HUES48 (cell line): ENCODE measurements around the gene GPBP1L1.
"Not testable (repeated sequence)": the region's sequence is repeated elsewhere in the genome, so short reads cannot be mapped to it uniquely, and the experiment has no call there.

Source experiments
- H3K27ac ChIP-seq: one replicate; pipeline ENCODE4 v1.7.0; 2013; ENCODE audit warnings: low read depth, low read length, inconsistent platforms
- H3K27me3 ChIP-seq: 2 replicates; pipeline ENCODE4 v1.6.1; 2013; ENCODE audit warnings: mild to moderate bottlenecking, low read length; ENCODE audit not compliant: control insufficient read depth, insufficient read depth
- H3K36me3 ChIP-seq: 2 replicates; pipeline ENCODE4 v1.6.1; 2013; ENCODE audit warnings: low read length; ENCODE audit not compliant: control insufficient read depth, insufficient read depth
- H3K4me1 ChIP-seq: 2 replicates; pipeline ENCODE4 v1.6.1; 2013; ENCODE audit warnings: mild to moderate bottlenecking, low read length; ENCODE audit not compliant: control insufficient read depth, insufficient read depth
- H3K4me3 ChIP-seq: 2 replicates; pipeline ENCODE4 v1.5.1; 2013; ENCODE audit warnings: mild to moderate bottlenecking, low read depth, low read length
- H3K9ac ChIP-seq: 2 replicates; pipeline ENCODE4 v1.6.1; 2013; ENCODE audit warnings: mild to moderate bottlenecking, low read depth, low read length, moderate library complexity
- H3K9me3 ChIP-seq: 2 replicates; pipeline ENCODE4 v1.6.1; 2013; ENCODE audit warnings: low read length; ENCODE audit not compliant: control insufficient read depth, insufficient read depth

The GPBP1L1 gene

DNA sequence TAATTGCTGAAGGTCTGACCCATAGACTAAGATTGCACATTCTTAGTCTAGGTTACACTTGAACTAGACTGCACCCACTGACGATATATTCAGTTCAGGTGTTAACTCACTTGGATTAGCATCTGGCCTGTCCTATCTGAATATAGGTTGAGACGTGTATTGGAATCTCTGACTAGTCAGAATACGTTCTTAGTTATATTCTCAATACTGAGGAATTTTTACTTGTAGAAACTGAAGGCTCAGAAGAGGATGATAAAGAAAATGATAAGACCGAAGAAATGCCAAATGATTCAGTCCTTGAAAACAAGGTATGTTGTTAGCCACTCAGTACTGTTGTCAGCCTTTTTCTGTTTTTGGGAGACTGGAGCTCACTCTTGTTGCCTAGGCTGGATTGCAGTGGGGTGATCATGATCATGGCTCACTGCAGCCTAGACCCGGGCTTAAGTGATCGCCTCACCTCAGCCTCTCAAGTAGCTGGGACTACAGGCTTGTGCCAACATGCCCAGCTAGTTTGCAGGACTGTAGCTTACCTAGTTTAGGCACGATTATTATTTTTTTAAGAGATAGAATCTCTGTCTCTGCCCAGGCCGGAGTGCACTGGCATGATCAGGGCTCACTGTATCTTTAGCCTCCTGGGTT, 73.3 kb downstream of the GPBP1L1 start:
- no peak overlapping the region for H3K27ac ChIP-seq
- no peak overlapping the region for H3K4me3 ChIP-seq
- no peaks in the 10 kb centered on the region for H3K4me1 ChIP-seq
- no peak overlapping the region for H3K9ac ChIP-seq
- H3K27me3 ChIP-seq = no peaks in the 10 kb centered on the region
- H3K9me3 ChIP-seq = no peaks in the 10 kb centered on the region
- H3K36me3 ChIP-seq = peaks cover 96% of the 10 kb centered on the region

DNA sequence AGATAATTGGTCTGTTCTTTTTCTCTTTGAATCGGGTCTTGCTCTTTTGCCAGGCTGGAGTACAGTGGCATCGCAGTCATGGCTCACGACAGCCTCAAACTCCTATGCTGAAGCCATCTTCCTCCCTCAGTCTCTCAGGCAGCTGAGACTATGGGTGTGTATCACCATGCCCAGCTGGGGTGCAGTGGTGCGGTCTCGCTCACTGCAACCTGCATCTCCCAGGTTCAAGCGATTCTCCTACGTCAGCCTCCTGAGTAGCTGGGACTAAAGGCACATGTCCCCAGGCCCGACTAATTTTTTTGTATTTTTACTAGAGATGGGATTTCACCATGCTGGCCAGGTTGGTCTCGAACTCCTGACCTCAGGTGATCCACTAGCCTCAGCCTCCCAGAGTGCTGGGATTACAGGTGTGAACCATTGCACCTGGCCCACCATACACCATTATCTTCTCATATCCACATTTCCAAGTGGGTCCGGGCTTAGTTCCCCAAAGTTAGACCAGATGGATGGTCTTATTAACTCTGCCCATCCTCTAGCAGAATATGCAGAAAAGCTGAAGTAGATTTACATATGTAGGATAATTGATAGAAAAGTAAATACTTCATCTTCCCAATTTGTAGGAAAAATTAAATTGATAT, 75.6 kb downstream of the GPBP1L1 start:
- no peak overlapping the region for H3K4me3 ChIP-seq
- H3K9me3 ChIP-seq = no peaks in the 10 kb centered on the region
- no peaks in the 10 kb centered on the region for H3K4me1 ChIP-seq
- no peak overlapping the region for H3K27ac ChIP-seq
- H3K27me3 ChIP-seq = no peaks in the 10 kb centered on the region
- H3K36me3 ChIP-seq = peaks cover 96% of the 10 kb centered on the region
- H3K9ac ChIP-seq = no peak overlapping the region

DNA sequence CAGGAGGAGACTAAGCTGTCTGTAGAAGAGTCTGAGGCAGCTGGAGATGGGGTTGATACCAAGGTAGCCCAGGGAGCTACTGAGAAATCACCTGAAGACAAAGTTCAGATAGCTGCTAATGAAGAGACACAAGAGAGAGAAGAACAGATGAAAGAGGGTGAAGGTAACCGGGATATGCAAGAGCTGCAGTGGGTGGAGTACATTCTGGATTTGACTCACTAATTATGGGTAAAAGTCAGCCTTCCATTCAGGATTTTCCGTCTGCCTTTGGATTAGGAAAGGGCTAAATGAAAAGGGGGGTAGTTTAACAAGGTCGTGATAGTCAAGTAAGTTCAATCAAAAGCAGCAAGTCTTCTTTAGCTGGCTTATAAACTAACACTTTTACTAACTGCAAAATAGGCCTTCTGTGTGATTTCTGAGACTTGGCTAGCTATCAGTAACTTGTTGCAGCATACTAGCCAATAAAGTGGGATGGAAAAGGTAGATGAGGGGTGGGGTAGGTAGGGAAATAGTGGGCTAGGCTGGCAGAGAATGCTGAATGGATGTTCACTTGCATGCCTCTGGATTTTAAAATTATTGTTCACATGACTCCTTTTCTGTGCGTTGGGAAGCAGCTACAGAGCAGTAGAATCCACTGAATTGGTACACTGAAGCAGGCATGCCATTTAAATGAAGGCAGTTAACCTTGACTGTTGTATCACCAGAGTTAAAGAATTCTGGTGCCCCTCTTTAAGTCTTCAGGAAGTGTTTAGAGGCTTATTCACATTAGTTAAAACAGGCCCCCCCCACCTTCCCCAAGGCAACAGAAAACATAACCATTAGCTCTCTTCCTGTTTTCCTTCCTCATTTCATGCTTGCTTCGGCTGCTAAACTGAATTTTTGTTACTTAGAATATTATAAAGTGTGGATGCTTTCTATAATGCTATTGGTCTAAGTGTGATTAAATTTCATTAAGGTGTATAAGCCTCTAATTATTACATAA, 77.9 kb downstream of the GPBP1L1 start:
- Histone ChIP-seq H3K36me3 (peaks cover 93% of the 10 kb centered on the region), H3K4me1 (no peaks in the 10 kb centered on the region), H3K4me3 (no peak overlapping the region), H3K9ac (no peak overlapping the region), H3K27ac (no peak overlapping the region), H3K9me3 (no peaks in the 10 kb centered on the region), H3K27me3 (no peaks in the 10 kb centered on the region)

DNA sequence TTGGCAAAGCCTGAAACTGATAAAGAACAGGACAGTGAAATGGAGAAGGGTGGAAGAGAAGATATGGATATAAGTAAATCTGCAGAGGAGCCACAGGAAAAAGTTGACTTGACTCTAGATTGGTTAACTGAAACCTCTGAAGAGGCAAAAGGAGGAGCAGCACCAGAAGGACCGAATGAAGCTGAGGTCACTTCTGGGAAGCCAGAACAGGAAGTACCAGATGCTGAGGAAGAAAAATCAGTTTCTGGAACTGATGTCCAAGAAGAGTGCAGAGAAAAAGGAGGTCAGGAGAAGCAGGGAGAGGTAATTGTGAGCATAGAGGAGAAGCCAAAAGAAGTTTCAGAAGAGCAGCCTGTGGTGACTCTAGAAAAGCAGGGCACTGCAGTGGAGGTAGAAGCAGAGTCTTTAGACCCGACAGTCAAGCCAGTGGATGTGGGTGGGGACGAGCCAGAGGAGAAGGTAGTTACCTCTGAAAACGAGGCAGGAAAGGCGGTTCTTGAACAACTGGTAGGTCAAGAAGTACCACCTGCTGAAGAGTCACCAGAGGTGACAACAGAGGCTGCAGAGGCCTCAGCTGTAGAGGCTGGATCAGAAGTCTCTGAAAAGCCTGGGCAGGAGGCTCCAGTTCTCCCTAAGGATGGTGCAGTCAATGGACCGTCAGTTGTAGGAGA, 78.8 kb downstream of the GPBP1L1 start:
- Histone ChIP-seq H3K27me3 (no peaks in the 10 kb centered on the region), H3K36me3 (peaks cover 93% of the 10 kb centered on the region), H3K27ac (no peak overlapping the region), H3K4me1 (no peaks in the 10 kb centered on the region), H3K4me3 (no peak overlapping the region), H3K9me3 (no peaks in the 10 kb centered on the region), H3K9ac (no peak overlapping the region)

DNA sequence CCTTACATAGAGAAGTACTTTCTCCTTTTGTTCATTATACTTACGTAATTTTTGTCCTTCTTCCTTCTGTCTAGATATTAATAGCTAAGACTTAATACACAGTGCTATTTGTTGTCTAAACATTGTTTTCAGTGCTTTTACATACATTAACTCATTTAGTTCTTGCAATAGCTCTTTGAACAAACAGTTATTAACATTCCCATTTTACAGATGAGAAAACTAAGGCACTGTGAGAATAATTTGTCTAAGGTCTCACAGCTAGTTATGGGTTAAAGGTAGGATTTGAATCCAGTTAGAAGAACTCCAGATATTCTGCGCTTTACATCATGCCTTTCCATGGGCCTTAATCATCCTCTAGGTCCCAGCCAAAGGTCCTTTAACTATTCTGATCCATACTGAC, 82.1 kb downstream of the GPBP1L1 start:
- H3K36me3 ChIP-seq = peaks cover 91% of the 10 kb centered on the region
- H3K27ac ChIP-seq = no peak overlapping the region
- H3K9me3 ChIP-seq = no peaks in the 10 kb centered on the region
- no peak overlapping the region for H3K4me3 ChIP-seq
- H3K4me1 ChIP-seq = peaks cover 5% of the 10 kb centered on the region; the same call in 1 of the 2 replicates
- no peak overlapping the region for H3K9ac ChIP-seq
- H3K27me3 ChIP-seq = no peaks in the 10 kb centered on the region

DNA sequence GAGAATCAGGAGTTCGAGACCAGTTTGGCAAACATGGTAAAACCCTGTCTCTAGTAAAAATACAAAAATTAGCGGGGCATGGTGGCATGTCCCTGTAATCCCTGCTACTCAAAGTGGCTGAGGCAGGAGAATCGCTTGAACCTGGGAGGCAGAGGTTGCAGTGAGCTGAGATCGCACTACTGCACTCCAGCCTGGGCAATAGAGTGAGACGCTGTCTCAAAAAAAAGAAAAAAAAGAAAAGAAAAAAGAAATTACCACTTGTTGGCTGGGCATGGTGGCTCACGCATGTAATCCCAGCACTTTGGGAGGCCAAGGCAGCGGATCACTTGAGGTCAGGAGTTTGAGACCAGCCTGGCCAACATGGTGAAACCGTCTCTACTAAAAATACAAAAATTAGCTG, 89.6 kb downstream of the GPBP1L1 start:
- not testable (repeated sequence) for H3K4me1 ChIP-seq, H3K27ac ChIP-seq, H3K27me3 ChIP-seq, H3K9me3 ChIP-seq, H3K4me3 ChIP-seq, H3K9ac ChIP-seq
- peaks cover 93% of the 10 kb centered on the region for H3K36me3 ChIP-seq

DNA sequence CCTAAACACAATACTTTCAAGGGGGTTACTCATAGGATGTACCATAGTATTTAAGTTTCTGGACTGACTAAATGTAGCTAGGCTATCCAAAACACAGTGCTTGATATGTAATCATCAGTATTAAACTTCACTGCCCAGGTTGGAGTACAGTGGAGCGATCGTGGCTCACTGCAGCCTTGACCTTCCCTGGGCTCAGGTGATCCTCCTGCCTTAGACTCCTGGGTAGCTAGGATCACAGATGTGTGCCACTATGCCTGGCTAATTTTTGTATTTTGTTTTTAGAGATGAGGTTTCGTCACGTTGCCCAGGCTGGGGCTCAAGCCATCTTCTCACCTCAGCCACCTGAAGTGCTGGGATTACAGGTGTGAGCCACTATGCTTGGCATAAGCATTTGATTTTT, 91.9 kb downstream of the GPBP1L1 start:
- Histone ChIP-seq H3K4me1 (0 out of 2 replicates have a peak, but pooled peaks cover 3% of the 10 kb centered on the region), H3K9ac (no peak overlapping the region), H3K4me3 (no peak overlapping the region), H3K27me3 (no peaks in the 10 kb centered on the region), H3K9me3 (no peaks in the 10 kb centered on the region), H3K36me3 (peaks cover 92% of the 10 kb centered on the region), H3K27ac (no peak overlapping the region)

DNA sequence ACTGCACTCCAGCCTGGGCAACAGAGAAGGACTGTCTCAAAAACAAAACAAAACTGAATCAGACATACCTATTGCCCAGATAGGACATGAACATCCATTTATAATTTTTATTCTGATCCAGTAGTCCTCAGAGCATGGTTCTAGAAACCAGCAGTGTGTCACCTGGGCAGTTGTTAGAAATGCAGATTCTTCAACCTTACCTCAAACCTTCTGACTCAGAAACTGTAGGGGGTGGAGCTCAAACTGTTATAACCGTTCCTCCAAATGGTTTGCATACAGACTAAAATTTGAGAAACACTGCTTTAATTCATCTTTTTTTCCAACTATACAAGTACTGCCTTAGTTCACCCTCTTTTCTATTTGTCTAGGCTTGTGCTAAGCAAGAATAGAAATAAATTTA, 96.5 kb downstream of the GPBP1L1 start:
- Histone ChIP-seq H3K36me3 (peaks cover 71% of the 10 kb centered on the region), H3K9ac (no peak overlapping the region), H3K4me3 (no peak overlapping the region), H3K9me3 (no peaks in the 10 kb centered on the region), H3K27me3 (no peaks in the 10 kb centered on the region), H3K4me1 (0 out of 2 replicates have a peak, but pooled peaks cover 3% of the 10 kb centered on the region), H3K27ac (no peak overlapping the region)

DNA sequence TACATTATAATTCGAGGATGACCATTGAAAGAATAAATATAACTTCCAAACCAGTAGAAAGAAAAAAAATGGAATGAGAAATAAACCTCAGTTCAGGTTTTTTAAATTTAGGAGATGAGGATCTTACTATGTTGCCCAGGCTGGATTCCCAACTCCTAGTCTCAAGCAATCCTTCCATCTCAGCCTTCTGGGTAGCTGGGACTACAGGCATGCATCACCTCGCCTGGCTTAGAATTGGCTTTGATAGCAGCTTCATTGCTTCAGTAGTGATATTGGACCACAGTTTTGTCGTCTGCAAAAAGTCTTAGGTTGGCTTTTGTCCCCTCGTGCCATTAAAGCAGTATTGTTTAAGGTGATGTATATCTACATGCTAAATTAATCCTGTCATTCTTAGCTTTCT, 99.6 kb downstream of the GPBP1L1 start:
- no peaks in the 10 kb centered on the region for H3K9me3 ChIP-seq
- 0 out of 2 replicates have a peak, but pooled peaks cover 3% of the 10 kb centered on the region for H3K4me1 ChIP-seq
- peaks cover 41% of the 10 kb centered on the region for H3K36me3 ChIP-seq
- peak overlapping the region; percentile 13; the same call in 1 of the 2 replicates for H3K4me3 ChIP-seq
- H3K27ac ChIP-seq = no peak overlapping the region
- no peaks in the 10 kb centered on the region for H3K27me3 ChIP-seq
- no peak overlapping the region for H3K9ac ChIP-seq

DNA sequence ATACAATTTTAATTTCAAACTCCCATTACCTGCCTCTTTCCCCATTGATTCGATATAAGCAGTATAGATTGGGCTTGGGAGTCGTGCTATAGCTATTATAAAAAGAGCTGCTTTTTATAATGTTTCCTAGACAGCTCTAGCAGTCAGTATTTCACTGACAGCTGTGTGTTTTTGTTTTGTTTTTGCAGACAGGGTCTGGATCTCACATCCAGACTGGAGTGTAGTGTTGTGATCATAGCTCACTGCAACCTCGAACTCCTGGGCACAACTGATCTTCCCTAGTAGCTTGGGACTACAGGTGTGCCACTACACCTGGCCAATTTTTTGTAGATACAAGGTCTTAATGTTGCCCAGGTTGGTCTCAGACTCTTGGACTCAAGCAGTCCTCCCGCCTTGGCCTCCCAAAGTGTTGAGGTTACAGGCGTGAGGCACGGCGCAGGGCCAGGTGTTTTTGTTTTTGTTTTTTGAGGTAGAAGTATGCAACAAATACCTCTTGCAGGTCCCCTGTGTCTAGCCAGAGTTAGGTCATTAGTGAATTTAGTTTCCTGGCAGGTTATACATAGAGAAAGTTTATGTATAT, 100.7 kb downstream of the GPBP1L1 start:
- Histone ChIP-seq H3K4me3 (peak overlapping the region; percentile 91), H3K36me3 (peaks cover 29% of the 10 kb centered on the region), H3K9me3 (no peaks in the 10 kb centered on the region), H3K27ac (no peak overlapping the region), H3K9ac (peak overlapping the region; percentile 99), H3K4me1 (0 out of 2 replicates have a peak, but pooled peaks cover 3% of the 10 kb centered on the region), H3K27me3 (no peaks in the 10 kb centered on the region)
